Prostate gland (tissue), 2 donors: ENCODE data around the gene PLA2R1.

Source experiments
- POLR2A ChIP-seq: fragments of 450-650 bp; IDR thresholded peaks from one replicate; pipeline ENCODE4 v1.6.1; 2016; ENCODE audit warnings: antibody characterized with exemption, mild to moderate bottlenecking
- POLR2AphosphoS5 ChIP-seq: sonication (generic); formaldehyde crosslinking; IDR thresholded peaks from one replicate; pipeline ENCODE4 v1.6.1; 2017; ENCODE audit warnings: antibody characterized with exemption
- TF ChIP-seq, protein P1 (sequence below), 4 experiments: fragments of 200-600 bp in 2 of 4; fragments of 450-650 bp in 2 of 4; sonication (generic) in 2 of 4; IDR thresholded peaks; 1 replicate in 3 of 4; 2 replicates in 1 of 4; pipeline ENCODE4 v1.5.1; 2016 to 2019; ENCODE audit warnings: antibody characterized with exemption in 4 of 4, mild to moderate bottlenecking in 2 of 4, moderate library complexity in 2 of 4

DNA sequence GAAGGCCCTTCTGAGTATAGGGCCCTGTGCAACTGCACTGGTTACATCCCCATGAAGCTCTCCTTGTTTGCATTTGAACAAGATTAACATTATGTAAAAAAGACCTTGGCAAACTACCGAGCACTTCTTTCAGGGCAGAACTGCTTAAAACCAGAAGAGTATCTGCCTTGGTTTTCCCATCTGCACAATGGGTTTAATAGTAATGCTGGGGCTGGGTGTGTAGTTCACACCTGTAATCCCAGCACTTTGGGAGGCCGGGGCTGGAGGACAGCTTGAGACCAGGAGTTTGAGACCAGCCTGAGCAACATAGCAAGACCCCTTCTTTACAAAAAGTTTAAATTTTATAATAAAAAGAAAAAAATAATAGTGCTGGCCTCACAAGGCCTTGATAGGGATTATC lies 8.5 kb downstream of the PLA2R1 start:
- TF ChIP-seq, protein P1, sequence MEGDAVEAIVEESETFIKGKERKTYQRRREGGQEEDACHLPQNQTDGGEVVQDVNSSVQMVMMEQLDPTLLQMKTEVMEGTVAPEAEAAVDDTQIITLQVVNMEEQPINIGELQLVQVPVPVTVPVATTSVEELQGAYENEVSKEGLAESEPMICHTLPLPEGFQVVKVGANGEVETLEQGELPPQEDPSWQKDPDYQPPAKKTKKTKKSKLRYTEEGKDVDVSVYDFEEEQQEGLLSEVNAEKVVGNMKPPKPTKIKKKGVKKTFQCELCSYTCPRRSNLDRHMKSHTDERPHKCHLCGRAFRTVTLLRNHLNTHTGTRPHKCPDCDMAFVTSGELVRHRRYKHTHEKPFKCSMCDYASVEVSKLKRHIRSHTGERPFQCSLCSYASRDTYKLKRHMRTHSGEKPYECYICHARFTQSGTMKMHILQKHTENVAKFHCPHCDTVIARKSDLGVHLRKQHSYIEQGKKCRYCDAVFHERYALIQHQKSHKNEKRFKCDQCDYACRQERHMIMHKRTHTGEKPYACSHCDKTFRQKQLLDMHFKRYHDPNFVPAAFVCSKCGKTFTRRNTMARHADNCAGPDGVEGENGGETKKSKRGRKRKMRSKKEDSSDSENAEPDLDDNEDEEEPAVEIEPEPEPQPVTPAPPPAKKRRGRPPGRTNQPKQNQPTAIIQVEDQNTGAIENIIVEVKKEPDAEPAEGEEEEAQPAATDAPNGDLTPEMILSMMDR (IDR thresholded peaks at IDR 0.05), result no peak
- TF ChIP-seq POLR2AphosphoS5, result no peak
- TF ChIP-seq POLR2A, result no peak
